GM18873 (cell line): Measurements from ENCODE around the gene ITSN1.

ENCODE experiments used
- ATAC-seq: cut with Tn5 transposase; IDR thresholded peaks from one replicate; pipeline ENCODE4 v1.9.1; 2021; ENCODE audit warnings: mild to moderate bottlenecking, moderate library complexity, moderate number of reproducible peaks; ENCODE audit not compliant: unreplicated experiment, low FRiP score

ITSN1 gene

GRCh38 chr21:33800753-33801423 is 158.6 kb downstream of the ITSN1 start:
- no peak for ATAC-seq

- ATAC-seq, result no peak
Measured at GRCh38 chr21:33801424-33802405, 159.4 kb downstream of the ITSN1 start.

DNA sequence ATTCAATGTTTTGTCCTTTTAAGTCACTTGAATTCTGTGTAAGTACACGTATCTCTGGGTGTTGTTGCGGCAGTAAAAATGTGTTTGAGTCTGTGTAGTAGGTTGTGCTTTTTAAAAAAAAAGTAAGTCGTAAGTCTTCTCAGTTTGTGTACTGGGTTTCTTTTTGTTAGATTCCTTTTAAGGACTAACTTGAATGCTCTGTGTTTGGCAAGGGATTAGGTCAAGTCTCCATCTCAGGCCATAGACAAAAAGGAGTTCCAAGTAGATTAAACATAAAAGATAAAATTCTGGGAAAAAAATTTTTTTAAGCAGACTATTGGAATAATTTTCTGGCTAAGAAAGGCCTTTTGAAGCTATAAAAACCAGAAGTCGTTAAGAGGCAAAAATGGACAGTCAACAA is 160.2 kb downstream of the ITSN1 start:
- ATAC-seq, result no peak

DNA sequence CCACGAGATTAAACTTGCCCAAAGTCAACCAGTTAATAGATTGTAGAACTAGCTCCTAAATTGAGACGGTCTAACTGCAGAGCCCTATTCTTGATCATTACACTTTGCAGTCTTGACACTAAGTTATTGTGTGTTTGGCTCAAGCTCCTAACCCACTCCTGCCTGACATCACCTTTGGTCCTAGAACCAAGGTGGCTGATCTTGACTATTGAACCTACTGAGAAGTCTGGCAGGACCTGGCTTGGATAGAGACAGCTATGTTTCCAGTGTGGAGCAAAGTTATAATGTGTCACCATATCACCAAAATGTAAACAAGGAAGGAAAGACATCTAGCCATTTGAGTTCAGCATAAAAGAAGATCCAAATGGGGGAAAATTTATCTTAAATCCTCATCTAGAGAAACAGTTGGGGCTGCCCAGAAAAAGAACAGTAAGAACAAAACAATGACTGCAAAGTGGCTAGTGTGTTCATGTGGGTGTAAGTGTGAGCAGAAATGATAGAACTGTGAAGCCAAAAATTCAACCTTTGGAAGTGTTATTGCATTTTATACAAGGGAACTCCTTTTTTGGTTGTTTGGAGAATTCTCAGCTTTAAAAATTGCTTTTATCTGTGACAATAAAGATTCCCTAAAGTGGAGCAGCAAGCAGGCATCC is 166.5 kb downstream of the ITSN1 start:
- no peak for ATAC-seq

DNA sequence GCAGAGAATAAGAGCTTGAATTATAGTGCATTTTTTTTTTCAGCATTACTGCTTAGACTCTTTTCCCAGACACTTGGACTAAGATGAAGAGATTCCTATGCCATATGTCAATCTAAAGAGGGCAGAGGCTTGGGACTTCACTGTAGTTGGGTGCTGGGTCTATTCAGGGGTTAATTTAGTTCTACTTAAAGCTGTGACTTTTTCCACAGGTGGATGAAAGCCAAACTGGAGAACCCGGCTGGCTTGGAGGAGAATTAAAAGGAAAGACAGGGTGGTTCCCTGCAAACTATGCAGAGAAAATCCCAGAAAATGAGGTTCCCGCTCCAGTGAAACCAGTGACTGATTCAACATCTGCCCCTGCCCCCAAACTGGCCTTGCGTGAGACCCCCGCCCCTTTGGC is 168.5 kb downstream of the ITSN1 start:
- ATAC-seq, result no peak

DNA sequence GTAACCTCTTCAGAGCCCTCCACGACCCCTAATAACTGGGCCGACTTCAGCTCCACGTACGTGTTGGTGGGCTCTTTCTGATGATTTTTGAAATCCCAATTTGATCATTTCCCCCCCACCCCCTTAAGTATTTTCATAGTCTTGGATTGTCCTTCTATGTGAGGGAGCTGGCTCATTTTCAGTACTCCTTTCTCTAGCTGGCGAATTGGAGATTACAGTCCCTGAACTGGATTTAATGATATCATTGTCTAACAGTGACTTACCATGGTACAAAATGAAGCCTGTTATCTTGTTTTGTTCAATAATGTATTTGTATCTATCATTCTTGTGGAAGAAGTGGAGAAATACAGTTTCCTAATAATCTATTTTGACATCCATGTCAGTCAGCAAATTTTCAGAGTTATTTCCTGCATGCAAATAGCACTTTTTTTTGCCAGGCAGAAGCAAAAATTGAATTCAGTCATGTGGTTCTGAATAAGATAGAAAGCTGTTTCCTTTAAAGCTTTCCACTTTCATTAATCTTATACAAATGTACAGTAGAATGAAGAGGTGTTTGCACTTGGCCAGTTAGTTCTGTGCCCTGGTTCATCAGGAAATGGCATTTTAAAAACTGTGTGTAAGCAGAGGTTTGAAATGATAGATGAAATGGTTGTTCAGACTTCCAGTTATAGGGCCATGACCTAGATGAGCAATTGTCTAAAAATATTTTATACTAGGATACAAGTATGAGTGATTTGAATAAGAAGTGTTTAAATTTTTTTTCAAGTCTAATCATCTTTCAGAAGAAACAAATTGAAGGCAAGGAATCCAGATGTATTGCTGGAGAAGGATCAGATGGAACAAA is 169.1 kb downstream of the ITSN1 start:
- no peak for ATAC-seq

DNA sequence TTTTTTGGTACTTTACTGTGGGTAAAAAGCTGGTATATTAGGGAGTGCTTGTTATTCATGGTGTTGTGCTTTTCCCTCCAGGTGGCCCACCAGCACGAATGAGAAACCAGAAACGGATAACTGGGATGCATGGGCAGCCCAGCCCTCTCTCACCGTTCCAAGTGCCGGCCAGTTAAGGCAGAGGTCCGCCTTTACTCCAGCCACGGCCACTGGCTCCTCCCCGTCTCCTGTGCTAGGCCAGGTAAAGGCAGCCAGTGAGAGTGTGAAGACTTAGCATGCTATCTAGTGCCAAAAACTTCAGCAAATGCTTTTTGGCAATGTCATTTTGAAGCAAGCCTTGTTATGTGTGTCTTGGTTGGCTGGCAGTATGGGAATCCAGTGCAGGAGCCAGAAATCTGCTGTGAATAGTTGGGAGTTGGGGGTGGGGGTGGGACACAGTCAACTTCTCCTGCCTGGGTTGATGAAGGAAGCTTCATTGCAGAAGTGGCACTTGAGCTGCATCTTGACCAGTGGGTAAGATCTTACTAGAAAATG is 171.6 kb downstream of the ITSN1 start:
- no peak for ATAC-seq

DNA sequence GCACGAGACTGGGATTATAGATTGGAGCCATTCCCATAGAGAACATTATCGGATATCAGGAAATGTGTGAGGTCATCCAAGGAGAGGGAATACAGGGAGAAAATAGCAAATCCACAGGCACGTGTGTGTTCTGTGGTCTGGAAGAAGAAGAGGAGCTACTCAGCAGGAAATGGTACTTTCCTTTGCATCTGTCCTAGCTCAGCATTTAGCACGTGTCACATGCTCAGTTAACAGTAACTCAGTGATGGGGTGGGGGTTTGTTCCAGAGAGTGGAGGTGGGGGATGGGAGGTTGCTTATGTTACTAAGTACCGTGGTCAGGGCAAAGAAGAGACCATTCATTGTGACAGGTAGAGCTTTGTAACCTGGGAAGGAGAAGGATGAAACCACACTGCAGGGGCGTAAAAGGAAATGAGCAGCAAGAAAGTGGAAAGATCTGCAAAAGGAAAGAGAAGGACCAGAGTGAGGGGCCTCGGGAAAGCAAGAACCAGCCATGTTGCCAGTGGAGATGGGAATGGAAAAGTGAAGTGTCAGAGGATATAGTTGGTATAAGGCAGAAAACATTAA is 172.9 kb downstream of the ITSN1 start:
- no peak for ATAC-seq

DNA sequence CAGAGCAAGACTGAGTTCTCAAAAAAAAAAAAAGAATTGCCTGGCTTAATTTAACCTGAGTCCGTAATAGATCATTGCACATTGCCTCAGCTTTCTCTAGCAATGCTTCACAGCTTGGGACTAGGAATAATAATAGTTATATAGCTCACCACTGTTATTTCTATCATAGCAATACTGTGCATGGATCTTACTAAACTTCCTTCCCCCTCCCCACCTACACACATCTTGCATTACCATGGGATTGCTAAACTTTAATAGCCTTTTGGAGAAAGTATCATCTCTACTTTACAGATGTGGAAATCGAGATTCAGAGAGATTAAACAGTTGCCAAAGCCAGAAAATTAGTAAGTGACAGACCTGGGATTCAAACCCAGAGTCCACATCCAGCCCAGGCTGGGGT is 173.9 kb downstream of the ITSN1 start:
- no peak for ATAC-seq

- ATAC-seq, result no peak
Measured at GRCh38 chr21:33817138-33817537, 174.8 kb downstream of the ITSN1 start.

GRCh38 chr21:33817663-33818451 is 175.6 kb downstream of the ITSN1 start:
- ATAC-seq, result no peak

DNA sequence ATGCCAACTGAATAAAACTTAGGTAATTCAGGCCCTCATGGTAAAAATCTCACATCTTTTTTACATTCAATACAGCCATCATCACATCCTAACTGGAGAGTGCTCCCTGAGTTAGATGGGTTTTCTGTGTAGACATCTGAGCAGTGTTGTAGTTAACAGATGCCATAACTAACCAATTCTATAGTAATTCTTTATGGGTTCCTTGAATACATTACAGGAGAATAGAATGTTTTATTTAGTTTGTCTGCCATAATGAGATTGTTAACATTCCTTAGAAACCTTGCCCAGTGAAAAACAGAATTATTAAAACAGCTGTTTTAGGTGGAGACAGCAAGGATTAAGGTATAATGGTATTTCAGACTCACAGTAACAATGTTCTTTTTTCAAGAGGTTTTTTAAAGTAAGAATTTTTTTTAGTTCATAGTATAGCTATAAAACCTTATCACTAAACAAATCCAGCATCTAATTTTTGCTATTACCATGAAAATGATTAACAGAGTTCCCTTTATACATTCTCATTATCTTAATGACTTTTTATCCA is 178.0 kb downstream of the ITSN1 start:
- no peak for ATAC-seq

- no peak for ATAC-seq
Measured at GRCh38 chr21:33820798-33821197, 178.5 kb downstream of the ITSN1 start.

DNA sequence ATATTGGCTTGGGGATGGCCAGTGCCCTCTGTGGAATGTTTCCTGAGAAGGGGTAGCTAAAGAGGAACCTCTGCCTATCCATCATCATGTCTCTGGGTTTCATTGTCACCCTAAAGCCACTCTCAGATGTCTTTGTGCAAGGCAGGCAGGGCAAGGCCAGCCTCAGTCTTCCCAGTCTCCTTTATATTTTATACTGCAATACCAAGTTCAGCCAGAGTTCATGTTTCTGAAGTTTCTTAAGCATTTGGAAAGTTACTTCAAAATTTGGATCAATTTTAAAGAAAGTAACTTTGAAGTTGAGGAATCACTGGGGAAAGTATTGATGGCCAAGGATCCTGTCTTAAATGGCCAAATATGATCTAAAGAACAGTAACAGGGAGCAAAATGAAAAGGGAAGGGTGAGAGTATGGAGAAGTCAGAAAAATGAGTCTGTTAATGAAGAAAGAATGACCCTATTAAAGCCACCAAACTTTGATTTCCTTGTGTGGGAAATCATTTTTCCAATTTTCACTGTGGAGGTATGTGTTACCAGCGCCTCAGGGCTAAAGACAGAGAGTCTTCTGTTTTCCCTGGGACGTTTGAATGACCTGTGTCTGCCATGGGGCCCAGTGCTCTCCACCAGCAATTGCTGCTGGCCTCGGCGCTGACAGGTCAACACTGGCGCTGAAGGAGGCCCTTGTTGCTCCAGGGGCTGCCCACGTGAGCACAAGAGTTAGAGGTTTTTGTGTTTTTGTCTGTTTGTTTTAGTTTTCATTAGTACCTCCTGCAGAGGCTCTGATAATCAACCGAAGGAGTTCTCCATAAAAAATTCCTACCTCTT is 179.4 kb downstream of the ITSN1 start:
- no peak for ATAC-seq

GRCh38 chr21:33824156-33824941 is 182.0 kb downstream of the ITSN1 start:
- no peak for ATAC-seq

- no peak for ATAC-seq
Measured at GRCh38 chr21:33825419-33825818, 183.1 kb downstream of the ITSN1 start.

DNA sequence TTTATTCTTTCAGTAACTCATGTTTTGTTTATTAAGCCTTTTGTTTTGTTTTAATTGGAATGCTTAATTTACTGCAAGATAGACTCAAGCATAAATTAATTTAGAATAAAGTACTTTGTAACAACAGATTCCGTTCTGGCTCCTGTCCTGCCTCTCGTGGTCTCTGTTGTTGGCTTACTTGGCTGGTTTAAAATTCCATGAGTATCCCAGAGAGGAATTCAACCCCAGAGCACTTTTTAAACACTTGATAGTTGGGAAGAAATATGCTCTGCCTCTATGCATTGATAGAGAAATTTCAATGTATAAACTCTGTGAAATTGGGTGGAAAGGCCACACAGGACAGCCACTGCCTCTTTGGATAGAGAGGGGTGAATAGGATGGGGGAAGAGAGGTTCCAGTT is 183.6 kb downstream of the ITSN1 start:
- no peak for ATAC-seq
